Adrenal gland (tissue), 5 donors: ENCODE data around the gene TNS4.

Experiments used
- POLR2A ChIP-seq, 2 donors: fragments of 450-650 bp; IDR thresholded peaks; one replicate each; pipeline ENCODE4 v1.6.1; 2017; ENCODE audit warnings: antibody characterized with exemption in 2 of 2, mild to moderate bottlenecking in 2 of 2, moderate library complexity in 1 of 2
- TF ChIP-seq, protein P1 (sequence below), 6 experiments: fragments of 450-650 bp in 4 of 6; fragments of 200-600 bp in 2 of 6; sonication (generic) in 1 of 6; IDR thresholded peaks; 1 replicate in 5 of 6; 2 replicates in 1 of 6; pipeline versions ENCODE4 v1.5.1 to v1.8.0; 2016 to 2021; ENCODE audit warnings: antibody characterized with exemption in 6 of 6, mild to moderate bottlenecking in 2 of 6, moderate library complexity in 1 of 6
- donor health status: DM: no; HTN: no; CAD: no.

DNA sequence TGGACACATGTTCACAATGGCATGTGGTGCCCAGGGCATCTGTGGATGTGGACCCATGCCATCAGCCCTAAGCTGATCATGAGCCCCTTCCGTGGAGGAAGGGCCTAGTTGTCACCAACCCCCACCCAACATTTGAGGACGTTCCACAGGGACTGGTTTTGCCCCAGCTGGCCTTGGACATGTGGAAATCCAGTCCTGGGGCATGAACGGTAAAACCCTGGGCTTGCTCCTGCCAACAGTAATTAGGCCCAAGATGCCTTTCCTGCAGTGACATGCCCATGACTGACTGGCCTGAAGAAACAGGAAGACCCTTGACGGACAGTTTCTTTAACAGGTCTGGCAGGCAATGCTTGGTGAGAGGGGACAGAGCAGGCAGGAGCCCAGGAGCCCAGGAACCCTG, 7.7 kb downstream of the TNS4 start:
- TF ChIP-seq, protein P1, sequence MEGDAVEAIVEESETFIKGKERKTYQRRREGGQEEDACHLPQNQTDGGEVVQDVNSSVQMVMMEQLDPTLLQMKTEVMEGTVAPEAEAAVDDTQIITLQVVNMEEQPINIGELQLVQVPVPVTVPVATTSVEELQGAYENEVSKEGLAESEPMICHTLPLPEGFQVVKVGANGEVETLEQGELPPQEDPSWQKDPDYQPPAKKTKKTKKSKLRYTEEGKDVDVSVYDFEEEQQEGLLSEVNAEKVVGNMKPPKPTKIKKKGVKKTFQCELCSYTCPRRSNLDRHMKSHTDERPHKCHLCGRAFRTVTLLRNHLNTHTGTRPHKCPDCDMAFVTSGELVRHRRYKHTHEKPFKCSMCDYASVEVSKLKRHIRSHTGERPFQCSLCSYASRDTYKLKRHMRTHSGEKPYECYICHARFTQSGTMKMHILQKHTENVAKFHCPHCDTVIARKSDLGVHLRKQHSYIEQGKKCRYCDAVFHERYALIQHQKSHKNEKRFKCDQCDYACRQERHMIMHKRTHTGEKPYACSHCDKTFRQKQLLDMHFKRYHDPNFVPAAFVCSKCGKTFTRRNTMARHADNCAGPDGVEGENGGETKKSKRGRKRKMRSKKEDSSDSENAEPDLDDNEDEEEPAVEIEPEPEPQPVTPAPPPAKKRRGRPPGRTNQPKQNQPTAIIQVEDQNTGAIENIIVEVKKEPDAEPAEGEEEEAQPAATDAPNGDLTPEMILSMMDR (IDR thresholded peaks at IDR 0.05) = no peak
- TF ChIP-seq POLR2A (IDR thresholded peaks at IDR 0.05) = no peak
